GM03348 (cell line): ENCODE measurements around the gene DNAJC7.
A peak's percentile ranks its signal among the peaks of the same experiment; 100 is the strongest.
"Not testable (repeated sequence)": the region's sequence is repeated elsewhere in the genome, so short reads cannot be mapped to it uniquely, and the experiment has no call there.

Experiments
- DNase-seq: peaks from one replicate; pipeline ENCODE4 v3.0.0; 2012; ENCODE audit warnings: low spot score

Gene DNAJC7

GRCh38 chr17:42012363-42012762 lies 4.9 kb downstream of the DNAJC7 start:
- not testable (repeated sequence) for DNase-seq

- peak; percentile 56 for DNase-seq
Observed at GRCh38 chr17:42010898-42011516, 6.2 kb downstream of the DNAJC7 start.

GRCh38 chr17:42010266-42010680 lies 7.0 kb downstream of the DNAJC7 start:
- DNase-seq, result not testable (repeated sequence)

GRCh38 chr17:42009170-42009569 lies 8.1 kb downstream of the DNAJC7 start:
- no peak for DNase-seq

GRCh38 chr17:42005166-42005565 lies 12.1 kb downstream of the DNAJC7 start:
- DNase-seq, result no peak

- no peak for DNase-seq
Observed at GRCh38 chr17:42002792-42003301, 14.4 kb downstream of the DNAJC7 start.

GRCh38 chr17:42002175-42002791 lies 15.0 kb downstream of the DNAJC7 start:
- no peak for DNase-seq

- DNase-seq, result no peak
Observed at GRCh38 chr17:42001729-42002128, 15.5 kb downstream of the DNAJC7 start.

GRCh38 chr17:42000413-42001133 lies 16.7 kb downstream of the DNAJC7 start:
- no peak for DNase-seq

- DNase-seq, result no peak
Observed at GRCh38 chr17:41998497-41998896, 18.7 kb downstream of the DNAJC7 start.

GRCh38 chr17:41996855-41997164 lies 20.4 kb downstream of the DNAJC7 start:
- DNase-seq, result no peak

GRCh38 chr17:41992576-41992975 lies 24.7 kb downstream of the DNAJC7 start:
- no peak for DNase-seq

- DNase-seq, result no peak
Observed at GRCh38 chr17:41989702-41990419, 27.4 kb downstream of the DNAJC7 start.

GRCh38 chr17:41988418-41988817 lies 28.8 kb downstream of the DNAJC7 start:
- DNase-seq, result no peak

GRCh38 chr17:41987642-41988041 lies 29.6 kb downstream of the DNAJC7 start:
- DNase-seq, result no peak

GRCh38 chr17:41986634-41987033 lies 30.6 kb downstream of the DNAJC7 start:
- no peak for DNase-seq

- no peak for DNase-seq
Observed at GRCh38 chr17:41985919-41986318, 31.3 kb downstream of the DNAJC7 start.

- no peak for DNase-seq
Observed at GRCh38 chr17:41984454-41984853, 32.8 kb downstream of the DNAJC7 start.

GRCh38 chr17:41982026-41982760 lies 35.0 kb downstream of the DNAJC7 start:
- DNase-seq, result no peak

GRCh38 chr17:41977991-41978390 lies 39.2 kb downstream of the DNAJC7 start:
- no peak for DNase-seq

- peak; percentile 69 for DNase-seq
Observed at GRCh38 chr17:41976142-41976768, 41.0 kb downstream of the DNAJC7 start.
